Tibial nerve (tissue), 3 donors: ENCODE data around the gene CISD3.

Experiments
- CTCF ChIP-seq, 5 experiments: fragments of 200-600 bp in 3 of 5; fragments of 450-650 bp in 2 of 5; sonication (generic) in 3 of 5; IDR thresholded peaks; one replicate each; pipeline ENCODE4 v1.5.1; 2016 to 2019; ENCODE audit warnings: antibody characterized with exemption in 5 of 5, mild to moderate bottlenecking in 3 of 5, moderate library complexity in 2 of 5
- POLR2A ChIP-seq, 2 donors: fragments of 450-650 bp; IDR thresholded peaks; one replicate each; pipeline ENCODE4 v1.6.1; 2017; ENCODE audit warnings: antibody characterized with exemption in 2 of 2, mild to moderate bottlenecking in 2 of 2, moderate library complexity in 2 of 2

GRCh38 chr17:38709864-38710603 is 20.1 kb upstream of the CISD3 start:
- no peak for TF ChIP-seq CTCF (IDR thresholded peaks at IDR 0.05)
- TF ChIP-seq POLR2A (IDR thresholded peaks at IDR 0.05), result no peak
